Measurements from ENCODE around the gene TCF7L1. TPM values are rescaled to one million over a fixed set of nuclear protein-coding genes. Genes with fewer than 3 reads are reported as not detected.
A peak's percentile ranks its signal among the peaks of the same experiment; 100 is the strongest.

TCF7L1 gene
- total and polyA plus RNA-seq, 2 of the 13 experiments (the other 11 are each of a cell fraction or from before 2014, with no cell fraction given) = 0.04 to 0.15 TPM

DNA sequence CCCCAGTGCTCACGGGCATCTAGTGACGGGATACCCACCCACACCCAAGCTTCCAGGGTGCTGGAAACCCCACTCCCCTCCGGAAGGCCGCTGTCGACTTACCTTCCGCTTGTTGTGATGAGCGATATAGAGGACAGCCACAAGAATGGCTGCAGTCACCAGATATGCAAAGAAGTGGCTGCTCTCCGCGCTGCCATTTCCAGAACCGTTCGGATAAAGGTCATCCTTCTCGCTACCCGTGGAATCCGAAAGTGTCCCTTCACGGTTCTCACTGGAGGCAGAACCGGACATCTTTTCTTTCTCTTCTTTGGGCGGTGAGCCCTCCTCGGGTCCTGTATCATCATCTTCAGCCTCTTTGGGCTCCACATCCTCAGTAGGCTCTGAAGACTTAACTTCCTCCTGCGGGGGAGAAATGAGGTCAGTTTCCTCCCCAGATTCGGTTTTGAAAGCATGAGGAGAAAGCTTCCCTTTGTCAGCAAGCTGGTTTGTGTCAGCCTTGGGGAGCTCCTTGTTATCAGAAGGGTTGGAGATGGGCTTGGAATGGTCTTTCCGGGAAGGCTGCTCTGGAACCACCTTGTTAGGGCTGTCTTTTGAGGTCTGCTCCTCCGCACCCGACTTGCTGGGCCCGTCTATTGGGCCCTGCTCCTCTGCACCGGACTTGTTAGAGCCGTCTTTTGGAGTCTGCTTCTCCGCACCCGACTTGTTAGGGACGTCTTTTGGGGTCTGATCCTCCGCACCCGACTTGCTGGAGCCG is 193.4 kb downstream of the TCF7L1 start (continued):
- TF ChIP-seq, protein P1, sequence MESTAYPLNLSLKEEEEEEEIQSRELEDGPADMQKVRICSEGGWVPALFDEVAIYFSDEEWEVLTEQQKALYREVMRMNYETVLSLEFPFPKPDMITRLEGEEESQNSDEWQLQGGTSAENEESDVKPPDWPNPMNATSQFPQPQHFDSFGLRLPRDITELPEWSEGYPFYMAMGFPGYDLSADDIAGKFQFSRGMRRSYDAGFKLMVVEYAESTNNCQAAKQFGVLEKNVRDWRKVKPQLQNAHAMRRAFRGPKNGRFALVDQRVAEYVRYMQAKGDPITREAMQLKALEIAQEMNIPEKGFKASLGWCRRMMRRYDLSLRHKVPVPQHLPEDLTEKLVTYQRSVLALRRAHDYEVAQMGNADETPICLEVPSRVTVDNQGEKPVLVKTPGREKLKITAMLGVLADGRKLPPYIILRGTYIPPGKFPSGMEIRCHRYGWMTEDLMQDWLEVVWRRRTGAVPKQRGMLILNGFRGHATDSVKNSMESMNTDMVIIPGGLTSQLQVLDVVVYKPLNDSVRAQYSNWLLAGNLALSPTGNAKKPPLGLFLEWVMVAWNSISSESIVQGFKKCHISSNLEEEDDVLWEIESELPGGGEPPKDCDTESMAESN (CRISPR knock-in tag; conservative IDR thresholded peaks at IDR 0.05) = peak; percentile 70; the same call in 1 of the 2 replicates
- 0 out of 2 replicates have a peak, but pooled peaks have one; percentile 2 for TF ChIP-seq HNF4G (IDR thresholded peaks at IDR 0.05; ENCODE audit: borderline replicate concordance, low read depth, low read length)
- TF ChIP-seq HNF4G (CRISPR knock-in tag; IDR thresholded peaks at IDR 0.05; ENCODE audit: borderline replicate concordance, low read depth) = no peak
- TF ChIP-seq, protein P2, sequence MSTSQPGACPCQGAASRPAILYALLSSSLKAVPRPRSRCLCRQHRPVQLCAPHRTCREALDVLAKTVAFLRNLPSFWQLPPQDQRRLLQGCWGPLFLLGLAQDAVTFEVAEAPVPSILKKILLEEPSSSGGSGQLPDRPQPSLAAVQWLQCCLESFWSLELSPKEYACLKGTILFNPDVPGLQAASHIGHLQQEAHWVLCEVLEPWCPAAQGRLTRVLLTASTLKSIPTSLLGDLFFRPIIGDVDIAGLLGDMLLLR (CRISPR knock-in tag; IDR thresholded peaks at IDR 0.05) = no peak
- TF ChIP-seq, protein P3, sequence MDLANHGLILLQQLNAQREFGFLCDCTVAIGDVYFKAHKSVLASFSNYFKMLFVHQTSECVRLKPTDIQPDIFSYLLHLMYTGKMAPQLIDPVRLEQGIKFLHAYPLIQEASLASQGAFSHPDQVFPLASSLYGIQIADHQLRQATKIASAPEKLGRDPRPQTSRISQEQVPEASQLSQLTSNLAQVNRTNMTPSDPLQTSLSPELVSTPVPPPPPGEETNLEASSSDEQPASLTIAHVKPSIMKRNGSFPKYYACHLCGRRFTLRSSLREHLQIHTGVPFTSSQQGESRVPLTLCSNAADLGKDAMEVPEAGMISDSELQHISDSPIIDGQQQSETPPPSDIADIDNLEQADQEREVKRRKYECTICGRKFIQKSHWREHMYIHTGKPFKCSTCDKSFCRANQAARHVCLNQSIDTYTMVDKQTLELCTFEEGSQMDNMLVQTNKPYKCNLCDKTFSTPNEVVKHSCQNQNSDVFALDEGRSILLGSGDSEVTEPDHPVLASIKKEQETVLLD (CRISPR knock-in tag; IDR thresholded peaks at IDR 0.05; ENCODE audit: low read depth) = no peak
- TF ChIP-seq, protein P4, sequence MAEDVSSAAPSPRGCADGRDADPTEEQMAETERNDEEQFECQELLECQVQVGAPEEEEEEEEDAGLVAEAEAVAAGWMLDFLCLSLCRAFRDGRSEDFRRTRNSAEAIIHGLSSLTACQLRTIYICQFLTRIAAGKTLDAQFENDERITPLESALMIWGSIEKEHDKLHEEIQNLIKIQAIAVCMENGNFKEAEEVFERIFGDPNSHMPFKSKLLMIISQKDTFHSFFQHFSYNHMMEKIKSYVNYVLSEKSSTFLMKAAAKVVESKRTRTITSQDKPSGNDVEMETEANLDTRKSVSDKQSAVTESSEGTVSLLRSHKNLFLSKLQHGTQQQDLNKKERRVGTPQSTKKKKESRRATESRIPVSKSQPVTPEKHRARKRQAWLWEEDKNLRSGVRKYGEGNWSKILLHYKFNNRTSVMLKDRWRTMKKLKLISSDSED (CRISPR knock-in tag; IDR thresholded peaks at IDR 0.05) = no peak
- TF ChIP-seq, protein P5, sequence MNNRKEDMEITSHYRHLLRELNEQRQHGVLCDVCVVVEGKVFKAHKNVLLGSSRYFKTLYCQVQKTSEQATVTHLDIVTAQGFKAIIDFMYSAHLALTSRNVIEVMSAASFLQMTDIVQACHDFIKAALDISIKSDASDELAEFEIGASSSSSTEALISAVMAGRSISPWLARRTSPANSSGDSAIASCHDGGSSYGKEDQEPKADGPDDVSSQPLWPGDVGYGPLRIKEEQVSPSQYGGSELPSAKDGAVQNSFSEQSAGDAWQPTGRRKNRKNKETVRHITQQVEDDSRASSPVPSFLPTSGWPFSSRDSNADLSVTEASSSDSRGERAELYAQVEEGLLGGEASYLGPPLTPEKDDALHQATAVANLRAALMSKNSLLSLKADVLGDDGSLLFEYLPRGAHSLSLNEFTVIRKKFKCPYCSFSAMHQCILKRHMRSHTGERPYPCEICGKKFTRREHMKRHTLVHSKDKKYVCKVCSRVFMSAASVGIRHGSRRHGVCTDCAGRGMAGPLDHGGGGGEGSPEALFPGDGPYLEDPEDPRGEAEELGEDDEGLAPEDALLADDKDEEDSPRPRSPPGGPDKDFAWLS (CRISPR knock-in tag; IDR thresholded peaks at IDR 0.05; ENCODE audit: borderline replicate concordance) = no peak
- TF ChIP-seq RFX5 (IDR thresholded peaks at IDR 0.05; ENCODE audit: low read depth, low read length) = no peak
- TF ChIP-seq PRMT3 (CRISPR knock-in tag; IDR thresholded peaks at IDR 0.05; ENCODE audit: borderline replicate concordance, low read depth) = no peak
- no peak for TF ChIP-seq SNAPC2 (CRISPR knock-in tag; IDR thresholded peaks at IDR 0.05)
- no peak for TF ChIP-seq ZNF124 (CRISPR knock-in tag; IDR thresholded peaks at IDR 0.05)
- no peak for TF ChIP-seq IRF2 (CRISPR knock-in tag; IDR thresholded peaks at IDR 0.05)
- no peak for TF ChIP-seq ZNF776 (CRISPR knock-in tag; IDR thresholded peaks at IDR 0.05)
- no peak for TF ChIP-seq ZNF615 (CRISPR knock-in tag; IDR thresholded peaks at IDR 0.05; ENCODE audit: borderline replicate concordance)
- no peak for TF ChIP-seq ZNF883 (CRISPR knock-in tag; IDR thresholded peaks at IDR 0.05; ENCODE audit: not compliant biosample characterization)
- no peak for TF ChIP-seq ZNF460 (CRISPR knock-in tag; IDR thresholded peaks at IDR 0.05; ENCODE audit: borderline replicate concordance)
- TF ChIP-seq ZNF501 (CRISPR knock-in tag; IDR thresholded peaks at IDR 0.05) = 0 out of 2 replicates have a peak, but pooled peaks have one; percentile 51
- TF ChIP-seq, protein P6, sequence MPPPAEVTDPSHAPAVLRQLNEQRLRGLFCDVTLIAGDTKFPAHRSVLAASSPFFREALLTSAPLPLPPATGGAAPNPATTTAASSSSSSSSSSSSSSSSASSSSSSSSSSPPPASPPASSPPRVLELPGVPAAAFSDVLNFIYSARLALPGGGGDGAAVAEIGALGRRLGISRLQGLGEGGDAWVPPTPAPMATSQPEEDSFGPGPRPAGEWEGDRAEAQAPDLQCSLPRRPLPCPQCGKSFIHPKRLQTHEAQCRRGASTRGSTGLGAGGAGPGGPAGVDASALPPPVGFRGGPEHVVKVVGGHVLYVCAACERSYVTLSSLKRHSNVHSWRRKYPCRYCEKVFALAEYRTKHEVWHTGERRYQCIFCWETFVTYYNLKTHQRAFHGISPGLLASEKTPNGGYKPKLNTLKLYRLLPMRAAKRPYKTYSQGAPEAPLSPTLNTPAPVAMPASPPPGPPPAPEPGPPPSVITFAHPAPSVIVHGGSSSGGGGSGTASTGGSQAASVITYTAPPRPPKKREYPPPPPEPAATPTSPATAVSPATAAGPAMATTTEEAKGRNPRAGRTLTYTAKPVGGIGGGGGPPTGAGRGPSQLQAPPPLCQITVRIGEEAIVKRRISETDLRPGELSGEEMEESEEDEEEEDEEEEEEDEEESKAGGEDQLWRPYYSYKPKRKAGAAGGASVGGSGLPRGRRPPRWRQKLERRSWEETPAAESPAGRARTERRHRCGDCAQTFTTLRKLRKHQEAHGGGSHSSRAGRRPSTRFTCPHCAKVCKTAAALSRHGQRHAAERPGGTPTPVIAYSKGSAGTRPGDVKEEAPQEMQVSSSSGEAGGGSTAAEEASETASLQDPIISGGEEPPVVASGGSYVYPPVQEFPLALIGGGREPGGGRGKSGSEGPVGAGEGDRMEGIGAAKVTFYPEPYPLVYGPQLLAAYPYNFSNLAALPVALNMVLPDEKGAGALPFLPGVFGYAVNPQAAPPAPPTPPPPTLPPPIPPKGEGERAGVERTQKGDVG (CRISPR knock-in tag; IDR thresholded peaks at IDR 0.05; ENCODE audit: borderline replicate concordance) = no peak

Measured in HepG2 (cell line).